GM12878 (cell line): ENCODE measurements around the gene CPLANE2. TPM values are rescaled to one million over a fixed set of nuclear protein-coding genes. Genes with fewer than 3 reads are reported as not detected.

Source experiments
- BCLAF1 ChIP-seq: fragments of 450-650 bp; IDR thresholded peaks from 2 replicates; pipeline ENCODE4 v1.6.1; 2017; ENCODE audit warnings: antibody characterized with exemption, mild to moderate bottlenecking, moderate library complexity
- BHLHE40 ChIP-seq, 2 experiments: fragments of 450-650 bp in 1 of 2; IDR thresholded peaks; 2 replicates each; pipeline ENCODE4 v1.6.1; 2011 to 2017; ENCODE audit warnings: low read depth in 2 of 2, borderline replicate concordance in 1 of 2, improper control_type of control experiment in 1 of 2, low read length in 1 of 2, mild to moderate bottlenecking in 1 of 2
- CTCF ChIP-seq, 3 experiments: IDR thresholded peaks in 2 of 3; conservative IDR thresholded peaks in 1 of 3; 2 replicates each; pipeline ENCODE4 v1.5.1; 2011; ENCODE audit warnings: low read depth in 3 of 3, low read length in 3 of 3, mild to moderate bottlenecking in 3 of 3, control low read depth in 2 of 3, moderate library complexity in 2 of 3, inconsistent platforms in 1 of 3, mixed read lengths in 1 of 3; ENCODE audit not compliant: control insufficient read depth in 2 of 3, insufficient read depth in 1 of 3; ENCODE audit errors: extremely low read depth in 1 of 3
- DPF2 ChIP-seq: fragments of 450-650 bp; IDR thresholded peaks from 2 replicates; pipeline ENCODE4 v1.6.1; 2017; ENCODE audit warnings: mild to moderate bottlenecking
- E2F4 ChIP-seq: IDR thresholded peaks from 2 replicates; pipeline ENCODE4 v1.6.1; 2012; ENCODE audit warnings: low read depth, low read length, improper control_type of control experiment
- EZH2 ChIP-seq: IDR thresholded peaks from 2 replicates; pipeline ENCODE4 v1.6.1; 2012; ENCODE audit warnings: low read depth, mild to moderate bottlenecking, control low read depth, inconsistent platforms, low read length, borderline replicate concordance; ENCODE audit not compliant: control insufficient read depth
- HCFC1 ChIP-seq: fragments of 150-350 bp; IDR thresholded peaks from 2 replicates; pipeline ENCODE4 v1.6.1; 2014; ENCODE audit warnings: low read length
- KAT2A ChIP-seq: conservative IDR thresholded peaks from 2 replicates; pipeline ENCODE4 v1.6.1; 2011; ENCODE audit warnings: low read depth, low read length; ENCODE audit not compliant: control insufficient read depth
- KDM1A ChIP-seq: fragments of 200-600 bp; sonication (generic); IDR thresholded peaks from 2 replicates; pipeline ENCODE4 v1.6.1; 2016; ENCODE audit warnings: borderline replicate concordance
- NFYB ChIP-seq: IDR thresholded peaks from 2 replicates; pipeline ENCODE4 v1.6.1; 2011; ENCODE audit warnings: low read depth, mild to moderate bottlenecking, low read length, improper control_type of control experiment, moderate library complexity; ENCODE audit not compliant: insufficient read depth
- NR2F1 ChIP-seq: fragments of 450-650 bp; conservative IDR thresholded peaks from 2 replicates; pipeline ENCODE4 v1.6.1; 2017; ENCODE audit warnings: mild to moderate bottlenecking
- PAX5 ChIP-seq: IDR thresholded peaks from 2 replicates; pipeline ENCODE4 v1.6.1; 2011; ENCODE audit warnings: low read depth, low read length, borderline replicate concordance
- PBX3 ChIP-seq: IDR thresholded peaks from 2 replicates; pipeline ENCODE4 v1.6.1; 2011; ENCODE audit warnings: mild to moderate bottlenecking, low read depth, low read length, moderate library complexity; ENCODE audit not compliant: insufficient replicate concordance
- POLR2A ChIP-seq: IDR thresholded peaks from 2 replicates; pipeline ENCODE4 v1.6.1; 2011; ENCODE audit warnings: low read depth, mild to moderate bottlenecking, low read length
- RAD51 ChIP-seq: fragments of 450-650 bp; IDR thresholded peaks from 2 replicates; pipeline ENCODE4 v1.6.1; 2016; ENCODE audit warnings: moderate library complexity, mild to moderate bottlenecking, inconsistent platforms
- RFX5 ChIP-seq: IDR thresholded peaks from 2 replicates; pipeline ENCODE4 v1.6.1; 2011; ENCODE audit warnings: low read depth, low read length, improper control_type of control experiment
- SIN3A ChIP-seq: IDR thresholded peaks from 2 replicates; pipeline ENCODE4 v1.6.1; 2012; ENCODE audit warnings: low read depth, low read length, improper control_type of control experiment
- ZBTB11 ChIP-seq: fragments of 450-650 bp; formaldehyde crosslinking; IDR thresholded peaks from 2 replicates; pipeline ENCODE4 v1.5.0; 2022; ENCODE audit warnings: mild to moderate bottlenecking, missing genetic modification characterization
- polyA plus RNA-seq, 11 experiments: library from polyadenylated mRNA; depleted of rRNA in 4 of 11; unstranded in 6 of 11; stranded (reverse) in 5 of 11; fragments of >200 nt; fragmentation: Nextera tagmentation in 4 of 11; fragmentation: Illumina TruSeq in 1 of 11; extraction: Ambion mirVana in 4 of 11; extraction: Trizol in 1 of 11; gene quantifications; 1 replicate in 1 of 11; 2 replicates in 10 of 11; pipeline versions ENCODE4 v1.2.1 to v1.2.3, GENCODE V29; 2011 to 2016; ENCODE audit warnings: inconsistent platforms in 2 of 11, missing spikeins in 2 of 11, low read depth in 1 of 11
- total RNA-seq, 4 experiments: library from RNA; depleted of rRNA in 3 of 4; stranded (reverse); fragments of >200 nt in 3 of 4; fragmentation: Illumina TruSeq in 1 of 4; extraction: Trizol in 1 of 4; gene quantifications; 2 replicates each; pipeline versions ENCODE4 v1.2.1 to v1.2.3, GENCODE V29; 2013 to 2021

CPLANE2 gene
- total and polyA plus RNA-seq, 10 of the 15 experiments (the other 5 are each of a cell fraction or from before 2014, with no cell fraction given), result 0.09 to 4.5 (median 2.3) TPM; not detected in 1

- no peak for TF ChIP-seq ZBTB11 (CRISPR knock-in tag)
- TF ChIP-seq BCLAF1, result no peak
- TF ChIP-seq PAX5, result no peak
- no peak for TF ChIP-seq KAT2A
- TF ChIP-seq PBX3, result no peak
- TF ChIP-seq KDM1A, result no peak
- TF ChIP-seq HCFC1, result no peak
- TF ChIP-seq RAD51, result peak; percentile 26; the same call in 1 of the 2 replicates
- TF ChIP-seq NFYB, result no peak
- no peak for TF ChIP-seq EZH2
- no peak for TF ChIP-seq E2F4
- TF ChIP-seq DPF2, result no peak
- no peak for TF ChIP-seq RFX5
- no peak for TF ChIP-seq SIN3A
- TF ChIP-seq CTCF (IDR thresholded peaks at IDR 0.05 in 2 of 3, conservative IDR thresholded peaks at IDR 0.05 in 1 of 3; ENCODE audit: control insufficient read depth in 2 of 3, extremely low read depth in 1 of 3, insufficient read depth in 1 of 3, low read depth in 3 of 3, low read length in 3 of 3), result peak; percentile 18 to 45 (median 34); a peak in 4 of 6 replicates
- TF ChIP-seq BHLHE40 (IDR thresholded peaks at IDR 0.05; ENCODE audit: borderline replicate concordance in 1 of 2, low read depth in 2 of 2, low read length in 1 of 2), result peak; percentile 26 to 48; a peak in 2 of 4 replicates
- no peak for TF ChIP-seq NR2F1
- TF ChIP-seq POLR2A, result no peak
These were observed 956 bp downstream of the CPLANE2 start (continued) for GRCh38 chr1:16235944-16236510.
